Measurements from ENCODE around the gene GRP. TPM values are rescaled to one million over a fixed set of nuclear protein-coding genes. Genes with fewer than 3 reads are reported as not detected.

The GRP gene
- total and polyA plus RNA-seq, 10 of the 15 experiments (the other 5 are each of a cell fraction or from before 2014, with no cell fraction given): not detected

DNA sequence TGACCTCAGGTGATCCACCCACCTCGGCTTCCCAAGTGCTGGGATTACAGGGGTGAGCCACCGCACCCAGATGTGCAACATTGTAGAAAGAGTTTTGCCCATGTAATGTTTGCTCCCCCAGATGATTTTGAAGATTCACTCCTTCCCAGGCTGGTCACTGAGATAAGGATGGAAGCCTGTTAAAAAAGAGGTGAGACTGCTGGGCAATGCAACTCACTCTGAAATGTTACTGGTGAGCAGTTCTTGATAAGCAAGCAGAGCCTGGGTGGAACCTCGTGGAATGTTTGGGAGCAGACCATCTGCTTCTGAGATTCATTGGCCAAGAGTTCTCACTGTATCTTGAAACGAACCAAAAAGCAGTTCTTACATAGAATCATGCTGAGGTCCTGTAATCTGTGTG lies 19.7 kb downstream of the GRP start:
- SMC1A ChIA-PET (ENCODE audit: uncharacterized antibody, unreplicated experiment): no interaction called here
- intact Hi-C loops (cut with micrococcal nuclease; ENCODE audit: unreplicated experiment): loop anchor here (10.0 kb wide), 1 partner anchor 585 kb away; no protein-coding TSS in a partner anchor
- no peak overlapping the region for H2AFZ ChIP-seq (ENCODE audit: control insufficient read depth, low read depth, low read length)
- RAD21 ChIA-PET (ENCODE audit: unreplicated experiment): no interaction called here
- TF ChIP-seq TCF3 (IDR thresholded peaks at IDR 0.05; ENCODE audit: borderline replicate concordance, insufficient read depth, low read depth, low read length) (no peak), RFX5 (IDR thresholded peaks at IDR 0.05; ENCODE audit: low read depth, low read length) (no peak), YY1 (IDR thresholded peaks at IDR 0.05; ENCODE audit: low read depth, low read length) (no peak), MXI1 (IDR thresholded peaks at IDR 0.05; ENCODE audit: low read depth, low read length) (no peak), BHLHE40 (IDR thresholded peaks at IDR 0.05; ENCODE audit: borderline replicate concordance in 1 of 2, low read depth in 2 of 2, low read length in 1 of 2) (no peak)
- ATAC-seq (no peak), DNase-seq (ENCODE audit: low read depth, low spot score) (no peak), FAIRE-seq (no peak)
- no peak overlapping the region for H3K4me3 ChIP-seq
- H3K36me3 ChIP-seq (ENCODE audit: control insufficient read depth in 2 of 2, insufficient read depth in 2 of 2, low read length in 1 of 2): no peaks in the 10 kb centered on the region
- no peak overlapping the region for H3K27ac ChIP-seq (ENCODE audit: control insufficient read depth, insufficient read depth)
- no peaks in the 10 kb centered on the region for H4K20me1 ChIP-seq (ENCODE audit: control insufficient read depth, insufficient read depth)
- in situ Hi-C loops (cut with MboI): no loop called here
- WGBS (ENCODE audit: insufficient coverage, insufficient replicate concordance, low lambda C conversion rate, missing lambda C conversion rate): 29% methylated on average over 4 of the region's 4 CpGs
- BruUV-seq (replicated peaks): no TSS peak
- no peaks in the 10 kb centered on the region for H3K79me2 ChIP-seq (ENCODE audit: control insufficient read depth, insufficient read depth, low read length)
- no peak overlapping the region for H3K4me2 ChIP-seq (ENCODE audit: control insufficient read depth, insufficient read depth)
- CTCF ChIA-PET: interaction anchor here (1.4 kb wide), 1 partner anchor 9 kb away, joined by 4 read pairs; no protein-coding TSS in a partner anchor
- peaks cover 2 to 4% of the 10 kb centered on the region in 2 experiments; a peak in 2 of 4 replicates for H3K27me3 ChIP-seq (replicated peaks in 1 of 2; ENCODE audit: control insufficient read depth in 2 of 2, insufficient read depth in 2 of 2, low read length in 1 of 2)
- POLR2A ChIA-PET: no interaction called here
- no peaks in the 10 kb centered on the region for H3K9me3 ChIP-seq (replicated peaks; ENCODE audit: control insufficient read depth, insufficient read depth, low read length)
- no peaks in the 10 kb centered on the region for H3K4me1 ChIP-seq (ENCODE audit: control insufficient read depth, insufficient read depth, low read length)
- H3K9ac ChIP-seq (ENCODE audit: control insufficient read depth, insufficient read depth, low read length): no peak overlapping the region

GRCh38 chr18:59242906-59243305 lies 22.9 kb downstream of the GRP start:
- SMC1A ChIA-PET (ENCODE audit: uncharacterized antibody, unreplicated experiment): no interaction called here
- no peaks in the 10 kb centered on the region for H3K36me3 ChIP-seq (ENCODE audit: control insufficient read depth in 2 of 2, insufficient read depth in 2 of 2, low read length in 1 of 2)
- H3K79me2 ChIP-seq (ENCODE audit: control insufficient read depth, insufficient read depth, low read length): no peaks in the 10 kb centered on the region
- 38% methylated on average over 2 of the region's 2 CpGs for WGBS (ENCODE audit: insufficient coverage, insufficient replicate concordance, low lambda C conversion rate, missing lambda C conversion rate)
- no peak overlapping the region for H2AFZ ChIP-seq (ENCODE audit: control insufficient read depth, low read depth, low read length)
- CTCF ChIA-PET: no interaction called here
- BruUV-seq (replicated peaks): no TSS peak
- H3K4me3 ChIP-seq: no peak overlapping the region
- H3K27me3 ChIP-seq (replicated peaks in 1 of 2; ENCODE audit: control insufficient read depth in 2 of 2, insufficient read depth in 2 of 2, low read length in 1 of 2): peaks cover 2 to 4% of the 10 kb centered on the region in 2 experiments; a peak in 2 of 4 replicates
- no peak overlapping the region for H3K27ac ChIP-seq (ENCODE audit: control insufficient read depth, insufficient read depth)
- intact Hi-C loops (cut with micrococcal nuclease; ENCODE audit: unreplicated experiment): loop anchor here (10.0 kb wide), 1 partner anchor 582 kb away; no protein-coding TSS in a partner anchor
- TF ChIP-seq CREM (IDR thresholded peaks at IDR 0.05; ENCODE audit: low read depth) (no peak), MEF2A (IDR thresholded peaks at IDR 0.05; ENCODE audit: insufficient read depth, low read depth, low read length) (no peak), RELA (IDR thresholded peaks at IDR 0.05; ENCODE audit: borderline replicate concordance, partially characterized antibody) (no peak), KLF5 (IDR thresholded peaks at IDR 0.05; ENCODE audit: partially characterized antibody) (no peak)
- TF ChIP-seq, protein P1, sequence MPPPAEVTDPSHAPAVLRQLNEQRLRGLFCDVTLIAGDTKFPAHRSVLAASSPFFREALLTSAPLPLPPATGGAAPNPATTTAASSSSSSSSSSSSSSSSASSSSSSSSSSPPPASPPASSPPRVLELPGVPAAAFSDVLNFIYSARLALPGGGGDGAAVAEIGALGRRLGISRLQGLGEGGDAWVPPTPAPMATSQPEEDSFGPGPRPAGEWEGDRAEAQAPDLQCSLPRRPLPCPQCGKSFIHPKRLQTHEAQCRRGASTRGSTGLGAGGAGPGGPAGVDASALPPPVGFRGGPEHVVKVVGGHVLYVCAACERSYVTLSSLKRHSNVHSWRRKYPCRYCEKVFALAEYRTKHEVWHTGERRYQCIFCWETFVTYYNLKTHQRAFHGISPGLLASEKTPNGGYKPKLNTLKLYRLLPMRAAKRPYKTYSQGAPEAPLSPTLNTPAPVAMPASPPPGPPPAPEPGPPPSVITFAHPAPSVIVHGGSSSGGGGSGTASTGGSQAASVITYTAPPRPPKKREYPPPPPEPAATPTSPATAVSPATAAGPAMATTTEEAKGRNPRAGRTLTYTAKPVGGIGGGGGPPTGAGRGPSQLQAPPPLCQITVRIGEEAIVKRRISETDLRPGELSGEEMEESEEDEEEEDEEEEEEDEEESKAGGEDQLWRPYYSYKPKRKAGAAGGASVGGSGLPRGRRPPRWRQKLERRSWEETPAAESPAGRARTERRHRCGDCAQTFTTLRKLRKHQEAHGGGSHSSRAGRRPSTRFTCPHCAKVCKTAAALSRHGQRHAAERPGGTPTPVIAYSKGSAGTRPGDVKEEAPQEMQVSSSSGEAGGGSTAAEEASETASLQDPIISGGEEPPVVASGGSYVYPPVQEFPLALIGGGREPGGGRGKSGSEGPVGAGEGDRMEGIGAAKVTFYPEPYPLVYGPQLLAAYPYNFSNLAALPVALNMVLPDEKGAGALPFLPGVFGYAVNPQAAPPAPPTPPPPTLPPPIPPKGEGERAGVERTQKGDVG (CRISPR knock-in tag; IDR thresholded peaks at IDR 0.05): no peak
- RAD21 ChIA-PET (ENCODE audit: unreplicated experiment): no interaction called here
- no peaks in the 10 kb centered on the region for H3K4me1 ChIP-seq (ENCODE audit: control insufficient read depth, insufficient read depth, low read length)
- no peak overlapping the region for H3K4me2 ChIP-seq (ENCODE audit: control insufficient read depth, insufficient read depth)
- no peaks in the 10 kb centered on the region for H3K9me3 ChIP-seq (replicated peaks; ENCODE audit: control insufficient read depth, insufficient read depth, low read length)
- no peak overlapping the region for H3K9ac ChIP-seq (ENCODE audit: control insufficient read depth, insufficient read depth, low read length)
- in situ Hi-C loops (cut with MboI): no loop called here
- ATAC-seq (no peak), DNase-seq (ENCODE audit: low read depth, low spot score) (no peak), FAIRE-seq (no peak)
- H4K20me1 ChIP-seq (ENCODE audit: control insufficient read depth, insufficient read depth): no peaks in the 10 kb centered on the region
- POLR2A ChIA-PET: no interaction called here
